Muscle of back (tissue), 11 donors: Measurements from ENCODE around the gene ZCCHC17. TPM values are rescaled to one million over a fixed set of nuclear protein-coding genes. Genes with fewer than 3 reads are reported as not detected.

Source experiments
- DNase-seq, 3 donors: peaks; one replicate each; pipeline versions ENCODE4 v3.0.0 to v3.0.0-alpha.2; 2013
- polyA plus RNA-seq, 10 donors: library from polyadenylated mRNA; unstranded; fragments of 120-200 nt; gene quantifications; one replicate each; pipeline ENCODE4 v1.2.1, GENCODE V29; 2013; ENCODE audit not compliant: insufficient read length in 10 of 10

Gene ZCCHC17
- polyA plus RNA-seq, 10 donors, result 22.7 to 30.0 (median 26.3) TPM

DNA sequence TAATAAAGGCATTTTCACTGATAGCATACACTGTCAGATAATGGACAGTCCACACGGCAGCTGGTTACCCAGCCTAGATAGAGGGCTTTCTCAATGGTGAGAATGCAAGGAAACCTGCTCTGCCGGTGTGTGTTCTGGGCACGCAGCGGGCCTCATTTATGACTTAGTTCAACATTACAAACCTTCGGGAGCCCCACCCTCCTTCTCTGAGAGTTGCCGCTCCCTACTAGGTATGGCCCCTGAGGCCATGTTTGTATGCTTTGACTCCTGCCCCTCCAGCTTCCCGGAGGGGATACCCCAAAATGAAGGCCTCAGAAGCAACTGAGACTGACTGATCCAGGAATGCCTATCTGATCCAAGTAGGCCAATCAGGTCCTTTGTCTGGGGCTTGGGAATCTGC, 93.2 kb downstream of the ZCCHC17 start:
- DNase-seq, result no peak

DNA sequence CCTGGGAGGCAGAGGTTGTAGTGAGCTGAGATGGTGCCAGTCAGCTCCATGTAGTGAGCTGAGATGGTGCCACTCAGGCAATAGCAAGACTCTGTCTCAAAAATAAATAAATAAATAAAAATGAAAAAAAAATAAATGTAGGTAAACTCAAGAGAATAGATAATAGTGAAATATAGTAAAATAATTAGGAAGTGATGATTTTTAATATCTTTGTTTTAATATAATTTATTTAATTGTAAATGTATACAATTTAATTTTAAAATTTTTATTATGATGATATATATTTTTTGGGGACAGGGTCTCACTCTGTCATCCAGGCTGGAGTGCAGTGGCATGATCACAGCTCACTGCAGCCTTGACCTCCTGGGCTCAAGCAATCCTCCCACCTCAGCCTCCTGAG, 96.6 kb downstream of the ZCCHC17 start:
- DNase-seq, result no peak

DNA sequence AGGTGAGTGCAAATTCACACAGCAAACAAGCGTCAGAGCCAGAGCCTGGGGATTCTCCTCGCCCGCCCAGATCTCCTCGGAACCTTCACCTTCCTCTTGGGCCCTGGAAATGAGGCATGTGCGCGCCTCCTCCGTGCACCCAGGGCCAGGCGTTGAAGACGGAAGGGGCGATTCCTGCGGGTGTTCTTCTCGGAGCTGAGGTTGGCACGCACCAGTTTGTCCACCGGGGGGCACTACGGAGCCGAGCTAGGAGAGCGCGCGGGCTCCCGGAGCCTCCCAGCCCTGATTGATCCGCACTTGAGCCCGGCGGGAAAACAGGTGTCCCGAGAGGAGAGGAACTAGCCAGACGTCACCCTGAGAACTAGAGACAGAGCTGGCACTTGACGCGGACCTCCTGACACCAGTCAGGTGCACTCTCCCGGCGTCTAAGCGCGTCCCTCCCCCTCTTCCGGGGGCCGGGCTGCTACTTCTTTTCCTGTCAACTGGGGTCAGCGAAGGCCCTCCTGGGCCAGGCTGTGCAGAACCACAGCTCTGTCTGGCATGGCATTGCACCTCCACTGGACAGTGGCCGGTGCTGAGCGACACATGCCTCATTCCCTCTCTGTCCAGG, 97.9 kb downstream of the ZCCHC17 start:
- peak; percentile 81 to 91 (median 86) for DNase-seq

DNA sequence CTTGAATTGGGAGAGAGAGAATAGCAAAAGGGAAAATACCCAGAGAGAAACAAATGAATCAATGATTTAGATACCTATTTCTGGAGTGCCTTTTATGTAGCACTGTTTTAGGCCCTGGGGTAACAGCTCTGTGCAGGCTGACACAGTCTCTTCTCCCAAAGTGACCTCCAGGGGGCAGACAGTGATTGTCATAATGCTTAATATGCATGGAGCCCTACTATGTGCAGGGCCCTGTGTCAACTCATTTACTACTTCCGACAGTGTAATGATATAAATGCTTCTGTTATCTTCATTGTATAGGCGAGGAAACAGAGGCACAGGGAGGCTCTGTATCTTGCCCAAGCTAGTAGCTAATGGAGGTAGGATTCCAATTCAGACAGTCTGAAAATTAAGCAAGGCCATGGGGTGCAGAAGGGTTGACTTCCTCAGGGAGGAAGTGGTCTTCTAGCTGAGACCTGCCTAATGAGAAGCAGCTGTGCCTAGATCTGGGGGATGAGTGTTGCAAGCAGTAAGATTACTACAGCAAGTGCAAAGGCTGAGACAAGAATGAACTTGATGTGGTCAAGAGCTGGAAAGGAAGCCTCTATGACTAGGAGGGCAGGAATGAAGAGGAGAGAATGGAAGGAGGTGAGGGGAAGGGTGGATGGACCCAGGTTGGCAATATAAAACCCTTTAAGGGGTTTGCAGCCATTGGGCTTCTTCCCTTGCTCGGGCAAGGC, 100.0 kb downstream of the ZCCHC17 start:
- peak in 1 of 3 donors; percentile 64 for DNase-seq

DNA sequence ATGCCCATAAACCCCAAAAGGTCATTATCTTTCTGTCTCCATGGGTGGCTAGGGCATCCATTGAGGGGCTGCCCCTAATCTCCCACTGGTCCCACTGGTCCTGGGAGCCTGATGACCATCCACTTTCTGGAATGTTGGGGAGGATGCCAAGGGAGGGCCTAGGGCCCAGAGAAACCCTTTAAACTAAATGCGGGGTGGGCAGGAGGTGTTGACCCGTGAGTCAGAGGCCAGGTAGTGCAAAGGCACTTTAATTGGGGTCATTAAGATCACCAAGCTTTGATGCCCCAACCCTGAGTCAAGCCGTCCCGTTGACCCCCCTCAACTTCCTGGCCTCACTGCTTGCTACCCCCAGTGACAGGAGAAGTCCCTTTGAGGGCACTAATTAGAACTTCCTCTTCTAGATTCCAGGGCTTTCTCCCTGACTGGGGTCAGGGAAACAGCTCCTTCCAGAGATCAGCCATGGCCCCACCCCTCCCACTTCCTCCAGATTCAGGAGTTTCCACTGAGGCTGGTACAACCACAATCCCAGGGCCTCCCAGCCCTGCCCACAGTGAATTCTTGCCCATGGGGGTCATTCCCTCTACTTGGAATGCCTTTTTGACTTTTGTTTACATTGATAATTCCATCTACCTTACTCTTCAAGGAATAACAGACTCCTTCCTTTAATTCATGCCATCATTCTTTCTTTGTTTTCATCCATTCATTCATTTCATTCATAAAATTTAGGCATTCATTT, 100.7 kb downstream of the ZCCHC17 start:
- no peak for DNase-seq

DNA sequence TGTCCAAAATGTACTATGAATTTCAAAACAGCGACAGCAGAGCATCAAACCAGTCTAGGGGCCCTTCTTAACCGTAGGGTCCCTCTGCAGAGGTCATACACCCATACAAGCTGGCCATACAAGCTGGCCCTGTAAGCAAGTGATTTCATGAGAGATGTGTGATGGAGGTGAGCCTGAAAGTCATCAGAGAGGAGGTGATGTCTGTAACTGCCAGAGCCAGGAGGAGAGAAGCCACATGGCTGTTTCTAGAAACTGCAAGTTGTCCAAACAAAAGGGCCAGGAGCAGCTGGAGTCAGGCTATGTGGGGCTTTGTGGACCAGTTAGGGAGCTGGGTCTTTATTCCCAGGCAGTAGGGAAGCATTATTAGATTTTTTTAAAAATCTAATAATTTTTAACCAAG, 101.4 kb downstream of the ZCCHC17 start:
- no peak for DNase-seq

DNA sequence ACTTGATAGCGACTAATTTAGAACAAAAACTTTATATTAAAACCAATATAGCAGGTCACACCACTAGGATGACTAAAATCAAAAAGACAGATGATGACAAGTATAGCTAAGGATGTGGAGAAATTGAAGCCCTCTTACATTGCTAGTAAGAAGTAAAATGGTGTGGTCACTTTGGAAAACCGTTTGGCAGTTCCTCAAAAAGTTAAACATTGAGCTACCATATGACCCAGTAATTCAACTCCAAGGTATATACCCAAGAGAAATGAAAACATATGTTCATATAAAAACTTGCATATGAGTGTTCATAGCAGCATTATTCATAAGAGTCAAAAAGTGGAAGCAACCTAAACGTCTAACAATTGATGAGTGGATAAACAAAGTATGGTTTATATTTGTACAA, 103.1 kb downstream of the ZCCHC17 start:
- no peak for DNase-seq

DNA sequence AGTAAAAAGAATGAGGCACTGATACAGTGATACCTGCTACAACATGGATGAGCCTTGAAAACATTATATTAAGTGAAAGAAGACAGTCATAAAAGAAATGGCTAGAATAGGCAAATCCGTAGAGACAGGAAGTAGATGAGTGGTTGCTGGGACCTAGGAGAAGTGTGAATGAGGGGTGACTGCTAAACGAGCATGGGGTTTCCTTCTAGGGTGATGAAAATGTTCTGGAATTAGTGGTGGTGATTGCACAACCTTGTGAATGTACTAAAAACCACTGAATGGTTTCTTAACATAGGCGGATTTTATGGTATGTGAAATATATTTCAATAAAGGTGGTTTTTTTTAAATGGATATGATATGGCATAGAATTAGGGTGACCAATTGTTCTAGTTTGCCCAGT, 103.6 kb downstream of the ZCCHC17 start:
- DNase-seq, result no peak

DNA sequence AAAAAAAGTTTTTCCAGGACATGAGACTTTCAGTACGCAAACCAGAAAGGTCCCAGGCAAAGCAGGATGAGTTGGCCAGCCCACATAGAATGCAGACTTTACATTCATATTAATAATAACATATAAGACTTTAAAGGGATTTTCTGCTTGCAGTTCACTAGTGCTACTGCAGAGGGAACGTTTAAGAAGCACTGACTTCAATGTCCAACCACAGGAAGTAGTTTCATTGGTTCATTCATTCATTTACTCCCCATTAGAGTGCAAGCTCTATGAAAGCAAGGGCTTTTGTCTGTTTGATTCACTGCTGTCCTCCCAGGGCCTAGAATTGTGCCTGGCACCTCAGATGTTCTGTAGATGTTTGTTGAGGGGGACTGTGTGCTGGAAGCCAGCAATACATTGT, 104.4 kb downstream of the ZCCHC17 start:
- DNase-seq, result no peak

DNA sequence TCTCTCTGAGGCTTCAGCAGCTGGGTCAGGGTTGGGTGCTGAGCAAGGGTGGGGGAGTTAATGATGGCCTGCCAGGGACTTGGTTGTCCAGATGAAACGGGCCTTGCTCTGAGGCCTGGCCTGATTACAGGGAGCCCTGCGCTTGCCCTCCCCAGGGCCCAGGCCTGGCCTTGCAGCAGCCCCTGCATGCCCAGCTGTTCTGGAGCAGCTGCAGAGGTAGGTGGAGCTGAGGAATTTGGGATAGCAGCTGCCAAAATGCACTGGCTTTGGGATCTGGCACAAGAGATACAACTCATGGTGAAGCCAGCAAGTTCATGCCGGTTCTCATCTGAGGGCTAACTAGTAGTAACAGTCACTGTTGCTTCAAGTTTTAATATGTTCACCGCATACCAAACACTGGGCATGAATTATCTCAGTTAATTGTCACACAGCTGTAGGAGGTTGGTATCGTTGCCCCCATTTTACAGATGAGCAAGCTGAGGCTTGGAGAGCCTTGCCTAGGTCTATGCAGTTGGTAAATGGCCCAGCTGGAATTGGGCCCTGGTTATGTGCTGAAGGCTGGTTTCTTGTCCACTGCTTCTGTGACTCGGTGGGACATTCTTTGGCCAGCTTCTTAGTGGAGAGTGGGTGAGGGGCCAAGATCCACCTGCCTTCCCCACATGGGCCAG, 108.9 kb downstream of the ZCCHC17 start:
- peak in 2 of 3 donors; percentile 56 to 75 for DNase-seq

DNA sequence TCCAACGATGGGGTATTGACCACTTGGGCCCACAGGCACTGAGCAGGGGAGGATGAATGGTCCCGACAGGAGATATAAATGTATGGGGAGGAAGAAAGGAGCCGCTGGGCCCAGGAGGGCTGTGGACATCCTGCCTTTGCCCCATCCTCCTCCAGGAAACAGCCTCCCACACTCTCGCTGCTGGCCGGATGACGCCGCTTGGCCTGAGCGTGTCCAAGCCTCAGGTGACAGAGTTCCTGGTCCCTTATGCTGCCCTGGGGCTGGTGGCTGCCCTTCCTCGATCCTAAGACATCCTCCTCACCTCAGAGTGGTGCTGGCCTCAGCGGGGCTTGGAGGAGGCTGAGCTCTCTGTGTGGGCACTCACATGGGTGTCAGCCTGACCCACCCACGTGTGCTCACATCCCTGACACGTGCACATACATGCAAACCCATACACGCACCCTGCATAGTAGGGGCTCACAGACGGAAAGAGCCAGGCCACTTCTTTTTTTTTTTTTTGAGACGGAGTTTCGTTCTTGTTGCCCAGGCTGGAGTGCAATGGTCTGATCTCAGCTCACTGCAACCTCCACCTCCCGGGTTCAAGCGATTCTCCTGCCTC, 110.3 kb downstream of the ZCCHC17 start:
- DNase-seq, result no peak

DNA sequence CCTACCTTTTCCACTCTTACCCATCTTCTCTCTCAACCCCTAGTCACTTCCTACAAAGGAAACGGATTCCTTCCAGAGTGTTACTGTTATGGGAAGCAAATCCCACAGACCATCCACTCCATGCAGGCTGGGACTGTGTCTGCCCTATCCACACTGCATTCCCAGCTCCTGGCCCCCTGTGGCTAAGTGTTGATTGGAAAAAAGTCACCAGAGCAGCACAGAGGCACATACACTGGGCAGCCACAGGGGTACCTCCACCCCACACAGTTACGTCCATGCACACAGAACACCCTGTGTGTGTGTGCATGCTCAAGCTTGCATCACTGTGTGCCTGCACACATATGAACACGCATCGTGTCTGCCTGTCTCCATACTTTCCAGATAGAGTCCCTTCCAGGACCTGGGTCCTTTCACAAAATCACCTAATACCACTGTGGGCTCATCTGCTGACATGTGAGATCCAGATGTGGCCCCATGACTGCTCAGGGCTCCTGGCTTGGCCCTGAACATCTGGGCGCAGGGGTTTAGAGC, 112.0 kb downstream of the ZCCHC17 start:
- no peak for DNase-seq

DNA sequence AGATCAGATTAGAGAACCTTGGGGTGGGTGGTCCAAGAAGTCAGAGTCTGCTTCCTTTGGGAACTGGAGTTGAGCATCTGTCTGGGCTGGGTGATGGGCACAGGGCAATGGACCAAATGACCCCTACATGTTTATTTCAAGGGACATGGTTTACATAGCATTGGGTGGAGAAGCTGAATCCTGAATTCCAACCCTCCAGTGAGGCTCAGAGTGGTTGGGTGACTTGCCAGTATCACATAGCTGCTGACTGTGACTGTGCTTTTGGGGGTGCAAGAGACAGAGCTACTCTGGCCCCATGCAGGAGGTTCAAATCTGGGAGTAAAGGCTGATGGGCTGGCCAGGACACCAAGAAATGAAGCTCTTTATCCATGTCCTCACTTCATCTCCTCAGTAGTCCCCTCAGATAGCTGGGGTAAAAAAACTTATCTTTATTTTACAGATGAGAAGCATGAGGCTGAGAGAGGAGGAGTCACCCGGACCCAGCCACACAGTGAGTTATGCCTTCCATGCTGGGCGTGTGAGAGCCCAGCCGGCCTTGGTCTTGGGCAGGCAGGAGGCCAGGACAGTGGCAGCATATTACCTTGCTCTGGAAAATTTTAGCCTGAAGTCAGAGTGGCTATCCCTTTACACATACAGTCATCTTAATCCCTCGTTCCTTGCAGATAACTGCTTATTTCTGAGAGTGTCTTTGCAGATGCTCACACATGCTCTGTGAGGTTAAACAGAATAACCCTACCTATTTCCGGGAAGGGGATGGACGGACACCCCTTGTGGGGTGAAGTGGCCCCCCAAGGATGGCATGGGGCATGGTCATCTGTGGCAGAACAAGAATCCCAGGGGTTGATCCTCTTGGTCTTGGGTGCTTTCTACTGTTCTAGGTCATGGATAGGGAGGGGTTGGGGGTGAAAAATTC, 113.4 kb downstream of the ZCCHC17 start:
- no peak for DNase-seq

DNA sequence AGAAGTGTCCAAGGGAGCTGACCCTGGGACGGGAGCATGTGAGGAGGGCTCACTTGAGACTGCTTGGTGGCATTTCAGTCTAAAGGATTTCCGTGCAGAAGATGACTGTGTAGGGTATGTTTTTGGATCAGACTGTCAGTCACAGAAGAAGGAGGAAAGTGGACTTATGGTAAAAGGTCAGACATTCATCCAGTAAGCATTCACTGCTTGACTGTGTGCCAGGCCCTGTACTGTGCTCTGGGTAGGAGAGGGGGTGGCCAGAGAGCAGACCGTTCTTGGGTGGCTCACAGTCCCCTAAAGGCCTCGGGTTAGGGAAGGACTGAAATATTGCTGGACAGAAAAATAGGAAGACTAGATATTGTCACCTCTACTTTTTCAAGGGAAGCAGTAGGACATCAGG, 114.0 kb downstream of the ZCCHC17 start:
- DNase-seq, result no peak

DNA sequence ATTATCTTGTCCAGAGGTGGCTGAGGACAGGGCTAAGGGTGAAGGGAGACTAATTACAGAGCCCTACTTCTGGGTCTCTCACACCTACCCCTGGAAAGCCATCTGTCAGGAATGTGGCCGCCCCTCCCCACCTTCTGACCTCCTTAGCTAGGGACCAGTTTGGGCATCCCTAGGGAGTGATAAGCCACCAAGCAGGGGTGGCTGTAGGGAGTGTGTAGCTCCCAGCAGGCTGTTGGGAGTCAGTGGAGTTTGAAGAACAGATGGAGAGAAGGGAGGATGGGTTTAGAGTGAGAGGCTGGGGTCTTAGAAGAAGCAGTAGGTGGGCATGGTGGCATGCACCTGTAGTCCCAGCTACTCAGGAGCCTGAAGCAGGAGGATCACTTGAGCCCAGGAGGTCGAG, 115.4 kb downstream of the ZCCHC17 start:
- no peak for DNase-seq

DNA sequence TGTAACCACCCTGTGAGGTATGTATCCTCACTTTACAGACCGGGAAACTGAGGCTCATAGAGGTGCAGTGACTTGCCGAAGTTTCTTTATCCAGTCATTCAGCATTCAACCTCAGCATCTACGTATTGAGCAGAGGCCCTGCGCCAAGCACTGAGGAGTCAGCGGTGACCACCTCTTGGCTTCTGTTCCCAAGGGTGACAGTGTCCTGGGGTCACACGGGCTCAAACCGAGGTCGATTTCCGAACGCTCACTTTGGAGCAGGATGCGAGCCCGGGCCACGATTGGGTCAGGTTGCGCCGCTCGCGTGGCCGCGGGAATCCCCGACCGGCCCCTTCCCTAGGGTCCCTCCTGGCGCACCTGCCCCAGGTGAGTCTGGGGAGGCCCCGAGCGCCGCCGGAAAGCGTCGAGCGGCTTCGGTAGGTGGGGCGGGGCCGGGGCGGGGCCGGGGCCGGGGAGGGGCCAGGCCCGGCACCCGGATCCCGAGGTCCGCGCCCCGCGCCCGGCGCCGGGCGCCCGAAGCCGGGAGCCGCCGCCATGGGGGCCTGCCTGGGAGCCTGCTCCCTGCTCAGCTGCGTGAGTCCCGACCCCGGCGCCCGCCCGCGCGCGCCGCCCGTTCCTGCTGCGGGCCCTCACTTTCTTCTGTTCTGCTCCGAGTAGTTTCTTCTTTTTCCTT, 116.0 kb downstream of the ZCCHC17 start, which contains the start of gene SERINC2:
Gene SERINC2 (plus strand): TSS at position 482 of the 673 bp plus-strand sequence. CDS start 53 bp downstream, at position 535.
- no peak for DNase-seq

DNA sequence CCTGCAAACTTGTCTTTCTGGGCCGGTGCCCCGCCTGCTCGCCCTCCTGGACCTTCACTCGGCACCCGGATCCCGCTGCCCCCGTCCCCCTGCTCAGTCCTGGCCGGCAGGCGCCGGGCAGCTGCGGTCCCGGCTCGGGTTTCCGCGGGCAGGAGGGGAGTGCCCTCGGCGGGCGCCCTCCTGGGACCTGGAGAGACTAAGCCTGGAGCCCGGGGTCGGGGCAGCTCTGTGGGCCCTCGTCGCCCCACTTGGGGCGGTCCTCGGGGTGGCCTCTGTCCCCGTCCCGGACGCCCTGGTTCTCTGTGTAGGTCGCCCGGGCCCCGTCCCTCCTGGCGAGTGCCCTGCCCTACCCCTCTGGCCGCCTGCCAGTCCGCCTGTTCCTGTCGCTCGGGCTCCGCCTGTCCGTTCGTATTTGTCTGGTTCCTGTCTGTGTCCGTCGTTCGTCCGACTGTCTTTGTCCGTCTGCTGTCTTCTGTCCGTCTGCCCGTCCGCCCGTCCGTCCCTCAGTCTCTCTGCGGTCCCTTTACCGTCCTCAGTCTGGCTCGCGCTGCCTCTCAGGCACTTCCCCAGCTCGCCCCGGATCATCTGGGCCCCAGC, 116.7 kb downstream of the ZCCHC17 start:
- peak; percentile 67 to 87 (median 69) for DNase-seq
